CD4-positive, CD25-positive, alpha-beta regulatory T cell (primary cell): ENCODE measurements around the gene SUMF2. TPM values are rescaled to one million over a fixed set of nuclear protein-coding genes. Genes with fewer than 3 reads are reported as not detected.
"Not testable (repeated sequence)": the region's sequence is repeated elsewhere in the genome, so short reads cannot be mapped to it uniquely, and the experiment has no call there.

Source experiments
- ATAC-seq, 2 donors: fragments of 150-1000 bp; cut with Tn5 transposase; one replicate each; pipeline ENCODE4 v1.10.0; 2021; ENCODE audit warnings: low read depth in 2 of 2, moderate number of reproducible peaks in 2 of 2, moderate library complexity in 1 of 2
- DNase-seq, 3 donors: peaks; one replicate each; pipeline versions ENCODE4 v3.0.0 to v3.0.0-alpha.2; 2012 to 2022; ENCODE audit warnings: mixed read lengths in 1 of 3
- H3K27ac ChIP-seq: one replicate; pipeline ENCODE4 v1.7.0; 2013; ENCODE audit warnings: mild to moderate bottlenecking, low read length; ENCODE audit not compliant: insufficient read depth, poor library complexity, severe bottlenecking
- H3K27me3 ChIP-seq: one replicate; pipeline ENCODE4 v1.7.0; 2013; ENCODE audit warnings: low read length; ENCODE audit not compliant: control insufficient read depth, insufficient read depth
- H3K36me3 ChIP-seq: one replicate; pipeline ENCODE4 v1.7.0; 2013; ENCODE audit warnings: mild to moderate bottlenecking, low read length, moderate library complexity; ENCODE audit not compliant: control insufficient read depth, insufficient read depth
- H3K4me1 ChIP-seq: 2 replicates; pipeline ENCODE4 v1.7.0; 2013; ENCODE audit warnings: mild to moderate bottlenecking, low read length; ENCODE audit not compliant: insufficient read depth, control insufficient read depth, poor library complexity, severe bottlenecking
- H3K4me3 ChIP-seq: one replicate; pipeline ENCODE4 v1.7.0; 2013; ENCODE audit warnings: low read depth, mild to moderate bottlenecking, low read length, moderate library complexity
- H3K9me3 ChIP-seq, 2 experiments: 1 replicate in 1 of 2; 2 replicates in 1 of 2; pipeline ENCODE4 v1.7.0; 2013; ENCODE audit warnings: low read length in 2 of 2, mild to moderate bottlenecking in 1 of 2, moderate library complexity in 1 of 2; ENCODE audit not compliant: control insufficient read depth in 2 of 2
- H3K27ac Mint-ChIP-seq, 3 donors: one replicate each; pipeline ENCODE4 v1.8.0; 2020 to 2022; ENCODE audit warnings: mild to moderate bottlenecking in 3 of 3, mixed read lengths in 3 of 3, moderate library complexity in 2 of 3
- H3K27me3 Mint-ChIP-seq: one replicate; pipeline ENCODE4 v1.8.0; 2022; ENCODE audit warnings: mild to moderate bottlenecking, mixed read lengths
- H3K36me3 Mint-ChIP-seq: one replicate; pipeline ENCODE4 v1.8.0; 2020; ENCODE audit warnings: mixed read lengths
- H3K4me1 Mint-ChIP-seq, 4 donors: one replicate each; pipeline ENCODE4 v1.8.0; 2020 to 2022; ENCODE audit warnings: mixed read lengths in 4 of 4, mild to moderate bottlenecking in 1 of 4
- H3K4me3 Mint-ChIP-seq, 4 donors: one replicate each; pipeline ENCODE4 v1.8.0; 2020 to 2022; ENCODE audit warnings: mild to moderate bottlenecking in 4 of 4, mixed read lengths in 4 of 4, moderate library complexity in 3 of 4
- H3K9me3 Mint-ChIP-seq, 7 donors: one replicate each; pipeline ENCODE4 v1.8.0; 2020 to 2022; ENCODE audit warnings: mixed read lengths in 7 of 7, mild to moderate bottlenecking in 3 of 7, moderate library complexity in 2 of 7
- polyA plus RNA-seq, 4 donors: library from polyadenylated mRNA; unstranded; fragments of 300-500 nt; fragmentation: Illumina TruSeq; gene quantifications; one replicate each; pipeline ENCODE4 v1.2.3, GENCODE V29; 2021
- total RNA-seq: library from RNA; stranded (reverse); gene quantifications from one replicate; pipeline ENCODE4 v1.2.3, GENCODE V29; 2022

Gene SUMF2
- total and polyA plus RNA-seq, 5 donors from 2014 or later: 114 to 205 (median 182) TPM

GRCh38 chr7:56110611-56111010 is 46.5 kb downstream of the SUMF2 start:
- H3K4me1 ChIP-seq: peaks cover 14% of the 10 kb centered on the region
- H3K9me3 ChIP-seq: no peaks in the 10 kb centered on the region
- Mint-ChIP-seq H3K4me3 (no peak overlapping the region), H3K27me3 (peaks cover 9% of the 10 kb centered on the region), H3K36me3 (peaks cover 9% of the 10 kb centered on the region), H3K27ac (no peak overlapping the region), H3K9me3 (peaks cover 0 to 3% (median 0%) of the 10 kb centered on the region in 7 donors), H3K4me1 (peaks cover 0 to 24% (median 12%) of the 10 kb centered on the region in 4 donors)
- ATAC-seq (no peak), DNase-seq (no peak)
- no peak overlapping the region for H3K4me3 ChIP-seq
- H3K27ac ChIP-seq: no peak overlapping the region
- peaks cover 2% of the 10 kb centered on the region for H3K27me3 ChIP-seq
- H3K36me3 ChIP-seq: no peaks in the 10 kb centered on the region

DNA sequence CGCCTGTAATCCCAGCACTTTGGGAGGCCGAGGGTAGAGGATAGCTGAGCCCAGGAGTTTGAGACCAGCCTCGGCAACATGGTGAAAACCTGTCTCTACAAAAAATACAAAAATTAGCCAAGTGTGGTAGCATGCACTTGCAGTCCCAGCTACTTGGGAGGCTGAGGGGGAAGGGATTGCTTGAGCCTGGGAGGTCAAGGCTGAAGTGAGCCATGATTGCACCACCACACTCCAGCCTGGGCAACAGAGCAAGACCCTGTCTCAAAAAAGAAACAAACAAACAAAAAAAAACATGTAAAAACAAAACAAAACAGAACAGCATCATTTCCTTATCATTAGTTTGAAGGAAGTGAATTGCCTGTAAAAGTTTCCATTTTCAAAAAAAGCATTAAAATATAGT is 48.2 kb downstream of the SUMF2 start:
- not testable (repeated sequence) for ATAC-seq, H3K9me3 ChIP-seq, H3K4me1 ChIP-seq, H3K27ac ChIP-seq, H3K36me3 ChIP-seq, H3K27ac Mint-ChIP-seq, H3K9me3 Mint-ChIP-seq, DNase-seq, H3K36me3 Mint-ChIP-seq, H3K4me3 Mint-ChIP-seq, H3K4me1 Mint-ChIP-seq, H3K27me3 ChIP-seq, H3K4me3 ChIP-seq
- H3K27me3 Mint-ChIP-seq: peaks cover 15% of the 10 kb centered on the region

- no peak within 1 kb of the TSS for H3K4me3 Mint-ChIP-seq
- no peak for ATAC-seq
- H3K36me3 Mint-ChIP-seq: no peaks in the 10 kb centered on the region
- no peaks in the 10 kb centered on the region for H3K4me1 Mint-ChIP-seq
- Histone ChIP-seq H3K27me3 (peaks cover 4% of the 10 kb centered on the region), H3K36me3 (no peaks in the 10 kb centered on the region), H3K4me1 (no peaks in the 10 kb centered on the region), H3K27ac (no peak within 1 kb of the TSS), H3K4me3 (no peak within 1 kb of the TSS), H3K9me3 (no peaks in the 10 kb centered on the region)
- DNase-seq: no peak
- H3K27me3 Mint-ChIP-seq: peaks cover 17% of the 10 kb centered on the region
- no peaks in the 10 kb centered on the region for H3K9me3 Mint-ChIP-seq
- peak within 1 kb of the TSS in 1 of 3 donors; percentile 92 for H3K27ac Mint-ChIP-seq
Measured at GRCh38 chr7:56115852-56116538, 51.9 kb downstream of the SUMF2 start, which contains the start of gene NUPR2. NUPR2 (minus strand) TSS chr7:56116417; CDS start chr7:56116314, 103 bp downstream.

GRCh38 chr7:56121440-56121839 is 57.4 kb downstream of the SUMF2 start:
- Mint-ChIP-seq H3K4me3 (no peak overlapping the region), H3K27me3 (peaks cover 20% of the 10 kb centered on the region), H3K36me3 (no peaks in the 10 kb centered on the region), H3K4me1 (no peaks in the 10 kb centered on the region), H3K9me3 (no peaks in the 10 kb centered on the region), H3K27ac (peak overlapping the region in 1 of 3 donors; percentile 54)
- DNase-seq (no peak), ATAC-seq (no peak)
- Histone ChIP-seq H3K9me3 (no peaks in the 10 kb centered on the region), H3K36me3 (no peaks in the 10 kb centered on the region), H3K27me3 (peaks cover 4% of the 10 kb centered on the region), H3K4me3 (no peak overlapping the region), H3K27ac (no peak overlapping the region), H3K4me1 (no peaks in the 10 kb centered on the region)

GRCh38 chr7:56124981-56125380 is 60.9 kb downstream of the SUMF2 start:
- no peaks in the 10 kb centered on the region for H3K36me3 Mint-ChIP-seq
- ATAC-seq (no peak), DNase-seq (no peak)
- no peak overlapping the region for H3K4me3 Mint-ChIP-seq
- peaks cover 11% of the 10 kb centered on the region for H3K27me3 Mint-ChIP-seq
- Histone ChIP-seq H3K4me3 (no peak overlapping the region), H3K9me3 (no peaks in the 10 kb centered on the region), H3K27ac (no peak overlapping the region), H3K4me1 (no peaks in the 10 kb centered on the region), H3K27me3 (no peaks in the 10 kb centered on the region), H3K36me3 (no peaks in the 10 kb centered on the region)
- H3K4me1 Mint-ChIP-seq: no peaks in the 10 kb centered on the region
- no peaks in the 10 kb centered on the region for H3K9me3 Mint-ChIP-seq
- H3K27ac Mint-ChIP-seq: no peak overlapping the region

DNA sequence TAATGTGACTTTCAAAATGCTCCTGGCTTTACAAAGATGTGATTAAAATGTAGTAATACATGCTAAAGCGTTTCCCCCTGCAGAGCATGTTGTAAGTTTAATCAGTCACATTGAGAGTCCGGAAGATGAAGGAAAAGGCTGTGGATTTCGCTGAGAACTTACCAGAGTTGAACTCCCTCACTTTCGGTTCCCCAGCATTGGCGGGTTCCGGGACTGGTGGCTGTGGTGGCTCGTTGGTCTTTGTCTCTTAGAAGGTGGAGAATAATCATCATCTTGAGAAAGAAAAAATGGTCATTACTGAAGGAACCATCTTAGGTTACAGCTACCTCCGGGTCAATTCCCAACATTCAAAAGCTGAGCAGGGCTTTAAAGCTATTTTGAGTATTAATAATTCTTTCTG is 61.7 kb downstream of the SUMF2 start:
- no peak for DNase-seq
- Mint-ChIP-seq H3K36me3 (no peaks in the 10 kb centered on the region), H3K4me3 (no peak overlapping the region), H3K27me3 (peaks cover 11% of the 10 kb centered on the region), H3K9me3 (no peaks in the 10 kb centered on the region), H3K4me1 (no peaks in the 10 kb centered on the region), H3K27ac (no peak overlapping the region)
- Histone ChIP-seq H3K27ac (no peak overlapping the region), H3K4me1 (no peaks in the 10 kb centered on the region), H3K9me3 (no peaks in the 10 kb centered on the region), H3K4me3 (no peak overlapping the region), H3K36me3 (no peaks in the 10 kb centered on the region), H3K27me3 (no peaks in the 10 kb centered on the region)
- no peak for ATAC-seq

- Mint-ChIP-seq H3K4me3 (no peak overlapping the region), H3K27me3 (peaks cover 7% of the 10 kb centered on the region), H3K4me1 (no peaks in the 10 kb centered on the region), H3K36me3 (no peaks in the 10 kb centered on the region), H3K27ac (no peak overlapping the region), H3K9me3 (no peaks in the 10 kb centered on the region)
- no peak for ATAC-seq
- no peaks in the 10 kb centered on the region for H3K36me3 ChIP-seq
- H3K4me3 ChIP-seq: no peak overlapping the region
- H3K9me3 ChIP-seq: no peaks in the 10 kb centered on the region
- H3K27ac ChIP-seq: no peak overlapping the region
- H3K4me1 ChIP-seq: no peaks in the 10 kb centered on the region
- H3K27me3 ChIP-seq: no peaks in the 10 kb centered on the region
- no peak for DNase-seq
Measured at GRCh38 chr7:56127241-56127975, 63.3 kb downstream of the SUMF2 start.
